Kasumi-1 (cell line): ENCODE results near the gene PDK2.

ENCODE experiments used
- DNase-seq, 2 experiments: peaks; one replicate each; lab custom pipeline; 2025; lab: John Stamatoyannopoulos, UW

The PDK2 gene

GRCh38 chr17:50117202-50118051 lies 22.3 kb downstream of the PDK2 start:
- peak; percentile 57 to 59 for DNase-seq

GRCh38 chr17:50118076-50118827 lies 23.1 kb downstream of the PDK2 start:
- DNase-seq: no peak

GRCh38 chr17:50118828-50119218 lies 23.7 kb downstream of the PDK2 start:
- no peak for DNase-seq

GRCh38 chr17:50120475-50121253 lies 25.5 kb downstream of the PDK2 start:
- DNase-seq: no peak

GRCh38 chr17:50122945-50123344 lies 27.8 kb downstream of the PDK2 start:
- DNase-seq: no peak

- no peak for DNase-seq
Measured at GRCh38 chr17:50123649-50124349, 28.6 kb downstream of the PDK2 start.

GRCh38 chr17:50125420-50125997 lies 30.4 kb downstream of the PDK2 start:
- DNase-seq: no peak

GRCh38 chr17:50127697-50128361 lies 32.7 kb downstream of the PDK2 start:
- DNase-seq: peak; percentile 44 to 64

GRCh38 chr17:50128441-50129352 lies 33.5 kb downstream of the PDK2 start:
- peak in 1 of 2 experiments; percentile 34 for DNase-seq

GRCh38 chr17:50129353-50129727 lies 34.2 kb downstream of the PDK2 start:
- no peak for DNase-seq

- no peak for DNase-seq
Measured at GRCh38 chr17:50129728-50130558, 34.8 kb downstream of the PDK2 start, which contains the start of gene SAMD14. SAMD14 (minus strand) TSS chr17:50130160; CDS start chr17:50124959, 5,201 bp downstream.

GRCh38 chr17:50130559-50131305 lies 35.6 kb downstream of the PDK2 start:
- no peak for DNase-seq

- DNase-seq: no peak
Measured at GRCh38 chr17:50132104-50132794, 37.1 kb downstream of the PDK2 start.

GRCh38 chr17:50133028-50133768 lies 38.0 kb downstream of the PDK2 start:
- DNase-seq: no peak

GRCh38 chr17:50133769-50134099 lies 38.6 kb downstream of the PDK2 start:
- no peak for DNase-seq

GRCh38 chr17:50134206-50135110 lies 39.3 kb downstream of the PDK2 start:
- no peak for DNase-seq
